HG02763 (cell line): Measurements from ENCODE around the gene PPP3R1.

Source experiments
- ATAC-seq: cut with Tn5 transposase; IDR thresholded peaks from one replicate; pipeline ENCODE4 v1.9.1; 2021; ENCODE audit warnings: mild to moderate bottlenecking, moderate library complexity; ENCODE audit not compliant: unreplicated experiment

PPP3R1 gene

GRCh38 chr2:68263632-68264031, 11.3 kb upstream of the PPP3R1 start:
- ATAC-seq: no peak

- ATAC-seq: no peak
Measured at GRCh38 chr2:68258851-68259250, 6.5 kb upstream of the PPP3R1 start.

- ATAC-seq: no peak
Measured at GRCh38 chr2:68256093-68256450, 3.7 kb upstream of the PPP3R1 start.

GRCh38 chr2:68253219-68254068, 1.1 kb upstream of the PPP3R1 start:
- ATAC-seq: no peak

- peak; percentile 4 for ATAC-seq
Measured at GRCh38 chr2:68251855-68252399, 405 bp downstream of the PPP3R1 start.

GRCh38 chr2:68251187-68251854, 1.0 kb downstream of the PPP3R1 start:
- peak; percentile 49 for ATAC-seq

- ATAC-seq: no peak
Measured at GRCh38 chr2:68250652-68251186, 1.6 kb downstream of the PPP3R1 start.

- ATAC-seq: no peak
Measured at GRCh38 chr2:68250196-68250595, 2.1 kb downstream of the PPP3R1 start.

- ATAC-seq: no peak
Measured at GRCh38 chr2:68248806-68249205, 3.5 kb downstream of the PPP3R1 start.

- no peak for ATAC-seq
Measured at GRCh38 chr2:68248361-68248760, 4.0 kb downstream of the PPP3R1 start.

GRCh38 chr2:68246396-68246795, 5.9 kb downstream of the PPP3R1 start:
- ATAC-seq: no peak

GRCh38 chr2:68245672-68246071, 6.7 kb downstream of the PPP3R1 start:
- ATAC-seq: no peak

GRCh38 chr2:68245066-68245465, 7.3 kb downstream of the PPP3R1 start:
- no peak for ATAC-seq

- ATAC-seq: no peak
Measured at GRCh38 chr2:68244456-68244855, 7.9 kb downstream of the PPP3R1 start.

GRCh38 chr2:68241732-68242131, 10.6 kb downstream of the PPP3R1 start:
- ATAC-seq: no peak

- ATAC-seq: no peak
Measured at GRCh38 chr2:68240446-68240845, 11.9 kb downstream of the PPP3R1 start.

- ATAC-seq: no peak
Measured at GRCh38 chr2:68238955-68239822, 13.1 kb downstream of the PPP3R1 start.

GRCh38 chr2:68237976-68238580, 14.3 kb downstream of the PPP3R1 start:
- no peak for ATAC-seq

- no peak for ATAC-seq
Measured at GRCh38 chr2:68237404-68237803, 14.9 kb downstream of the PPP3R1 start.

- no peak for ATAC-seq
Measured at GRCh38 chr2:68236876-68237275, 15.5 kb downstream of the PPP3R1 start.
